H1 (cell line): ENCODE data around the gene KBTBD12.

Experiments used
- TAF1 ChIP-seq: IDR thresholded peaks from 2 replicates; pipeline ENCODE4 v1.6.1; 2011; ENCODE audit warnings: mild to moderate bottlenecking, low read depth, low read length
- TF ChIP-seq, protein P1 (sequence below): IDR thresholded peaks from 2 replicates; pipeline ENCODE4 v1.6.1; 2012; ENCODE audit warnings: inconsistent platforms

DNA sequence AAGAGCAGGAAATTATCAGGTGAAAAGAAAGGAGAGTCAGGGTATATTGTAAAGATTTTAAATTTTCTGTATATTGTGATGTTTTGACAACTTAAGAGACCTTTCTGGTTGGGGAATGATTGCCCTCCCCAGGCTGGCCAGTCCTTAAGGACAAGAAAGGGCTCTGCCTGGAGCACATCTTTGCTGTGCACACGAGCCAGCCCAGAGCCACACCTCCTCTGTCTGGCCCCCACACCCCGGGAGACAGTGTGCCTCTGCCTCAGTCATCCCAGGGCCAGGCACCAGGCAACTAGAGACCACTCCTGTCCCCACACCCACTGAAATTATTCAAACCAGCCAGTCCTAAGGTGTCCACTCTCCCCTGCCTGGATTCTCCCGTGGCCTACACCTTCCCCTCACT, 67.1 kb downstream of the KBTBD12 start:
- TF ChIP-seq TAF1, result no peak
- TF ChIP-seq, protein P1, sequence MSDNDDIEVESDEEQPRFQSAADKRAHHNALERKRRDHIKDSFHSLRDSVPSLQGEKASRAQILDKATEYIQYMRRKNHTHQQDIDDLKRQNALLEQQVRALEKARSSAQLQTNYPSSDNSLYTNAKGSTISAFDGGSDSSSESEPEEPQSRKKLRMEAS, result no peak
